Loucy (cell line): ENCODE data around the gene ZFY.

Experiments
- H2AFZ ChIP-seq: fragments of 200-600 bp; sonication (generic); 2 replicates; pipeline ENCODE4 v1.6.0; 2016; ENCODE audit warnings: antibody characterized with exemption, mild to moderate bottlenecking, low read length, moderate library complexity
- H3F3A ChIP-seq: fragments of 200-600 bp; 2 replicates; pipeline ENCODE4 v1.6.0; 2016; ENCODE audit warnings: antibody characterized with exemption, low read depth, mild to moderate bottlenecking
- H3K27me3 ChIP-seq: fragments of 200-600 bp; sonication (generic); 2 replicates; pipeline ENCODE4 v1.6.1; 2014; ENCODE audit warnings: low read length, mild to moderate bottlenecking; ENCODE audit not compliant: insufficient read depth, poor library complexity, severe bottlenecking
- H3K36me3 ChIP-seq: fragments of 200-600 bp; sonication (generic); 2 replicates; pipeline ENCODE4 v1.6.1; 2016; ENCODE audit warnings: low read length; ENCODE audit not compliant: insufficient read depth
- H3K4me1 ChIP-seq: fragments of 200-600 bp; sonication (generic); 2 replicates; pipeline ENCODE4 v1.5.1; 2014; ENCODE audit warnings: low read length, mild to moderate bottlenecking; ENCODE audit not compliant: insufficient read depth, poor library complexity, severe bottlenecking
- H3K4me2 ChIP-seq: fragments of 200-600 bp; sonication (generic); 2 replicates; pipeline ENCODE4 v1.6.0; 2014; ENCODE audit warnings: antibody characterized with exemption, low read length, low read depth, mild to moderate bottlenecking; ENCODE audit not compliant: poor library complexity, severe bottlenecking
- H3K4me3 ChIP-seq: fragments of 200-600 bp; sonication (generic); 2 replicates; pipeline ENCODE4 v1.5.1; 2014; ENCODE audit warnings: low read length, mild to moderate bottlenecking, mixed read lengths; ENCODE audit not compliant: poor library complexity, severe bottlenecking
- H3K79me2 ChIP-seq: fragments of 200-600 bp; sonication (generic); 2 replicates; pipeline ENCODE4 v1.6.1; 2014; ENCODE audit warnings: low read length; ENCODE audit not compliant: insufficient read depth
- H3K9ac ChIP-seq: fragments of 200-600 bp; sonication (generic); 2 replicates; pipeline ENCODE4 v1.6.0; 2014; ENCODE audit warnings: mild to moderate bottlenecking, low read depth, low read length, moderate library complexity; ENCODE audit not compliant: poor library complexity, severe bottlenecking
- H3K9me2 ChIP-seq: fragments of 200-600 bp; sonication (generic); replicated peaks from 2 replicates; pipeline ENCODE4 v1.6.1; 2016; ENCODE audit warnings: low read depth, low read length, mixed read lengths
- H3K9me3 ChIP-seq: fragments of 200-600 bp; sonication (generic); 2 replicates; pipeline ENCODE4 v1.6.1; 2014; ENCODE audit warnings: mild to moderate bottlenecking, antibody characterized with exemption, low read length, low read depth; ENCODE audit not compliant: insufficient read depth
- H4K20me1 ChIP-seq: fragments of 200-600 bp; sonication (generic); 2 replicates; pipeline ENCODE4 v1.6.0; 2014; ENCODE audit warnings: antibody characterized with exemption, low read length, mild to moderate bottlenecking; ENCODE audit not compliant: insufficient read depth, poor library complexity, severe bottlenecking
- EZH2phosphoT487 ChIP-seq: fragments of 200-600 bp; IDR thresholded peaks from 2 replicates; pipeline ENCODE4 v1.6.1; 2018; ENCODE audit warnings: antibody characterized with exemption, mild to moderate bottlenecking, moderate library complexity, borderline replicate concordance
- TF ChIP-seq, protein P1 (sequence below): fragments of 200-600 bp; sonication (generic); conservative IDR thresholded peaks from 2 replicates; pipeline ENCODE4 v1.5.1; 2014; ENCODE audit warnings: mild to moderate bottlenecking, antibody characterized with exemption, low read length

ZFY gene

DNA sequence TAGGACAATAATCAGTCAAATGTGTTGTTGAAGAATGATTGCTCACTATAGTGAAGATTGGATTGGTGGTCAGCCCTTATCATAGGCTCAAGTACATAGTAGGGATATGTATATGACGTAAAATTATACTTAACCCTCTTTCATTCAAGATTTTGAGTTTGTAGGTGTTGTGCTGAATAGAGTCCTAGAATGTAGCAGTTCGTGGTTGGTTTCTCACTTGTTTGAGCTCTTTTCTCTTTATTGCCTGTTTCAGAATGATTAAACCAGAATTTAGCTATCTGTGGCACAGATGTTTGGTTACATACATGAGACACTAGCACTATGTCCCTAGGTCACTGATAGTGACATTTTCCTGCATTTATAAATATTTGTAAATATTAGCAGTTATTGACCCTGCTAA is 15.5 kb downstream of the ZFY start:
- no peaks in the 10 kb centered on the region for H3F3A ChIP-seq
- H3K9me2 ChIP-seq: no peaks in the 10 kb centered on the region
- no peaks in the 10 kb centered on the region for H3K9me3 ChIP-seq
- H2AFZ ChIP-seq: no peak overlapping the region
- no peaks in the 10 kb centered on the region for H3K36me3 ChIP-seq
- no peaks in the 10 kb centered on the region for H3K27me3 ChIP-seq
- no peak overlapping the region for H3K9ac ChIP-seq
- no peak overlapping the region for H3K4me3 ChIP-seq
- H3K79me2 ChIP-seq: no peaks in the 10 kb centered on the region
- no peak overlapping the region for H3K4me2 ChIP-seq
- no peaks in the 10 kb centered on the region for H3K4me1 ChIP-seq
- TF ChIP-seq, protein P1, sequence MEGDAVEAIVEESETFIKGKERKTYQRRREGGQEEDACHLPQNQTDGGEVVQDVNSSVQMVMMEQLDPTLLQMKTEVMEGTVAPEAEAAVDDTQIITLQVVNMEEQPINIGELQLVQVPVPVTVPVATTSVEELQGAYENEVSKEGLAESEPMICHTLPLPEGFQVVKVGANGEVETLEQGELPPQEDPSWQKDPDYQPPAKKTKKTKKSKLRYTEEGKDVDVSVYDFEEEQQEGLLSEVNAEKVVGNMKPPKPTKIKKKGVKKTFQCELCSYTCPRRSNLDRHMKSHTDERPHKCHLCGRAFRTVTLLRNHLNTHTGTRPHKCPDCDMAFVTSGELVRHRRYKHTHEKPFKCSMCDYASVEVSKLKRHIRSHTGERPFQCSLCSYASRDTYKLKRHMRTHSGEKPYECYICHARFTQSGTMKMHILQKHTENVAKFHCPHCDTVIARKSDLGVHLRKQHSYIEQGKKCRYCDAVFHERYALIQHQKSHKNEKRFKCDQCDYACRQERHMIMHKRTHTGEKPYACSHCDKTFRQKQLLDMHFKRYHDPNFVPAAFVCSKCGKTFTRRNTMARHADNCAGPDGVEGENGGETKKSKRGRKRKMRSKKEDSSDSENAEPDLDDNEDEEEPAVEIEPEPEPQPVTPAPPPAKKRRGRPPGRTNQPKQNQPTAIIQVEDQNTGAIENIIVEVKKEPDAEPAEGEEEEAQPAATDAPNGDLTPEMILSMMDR: no peak
- no peak for TF ChIP-seq EZH2phosphoT487
- H4K20me1 ChIP-seq: no peaks in the 10 kb centered on the region

DNA sequence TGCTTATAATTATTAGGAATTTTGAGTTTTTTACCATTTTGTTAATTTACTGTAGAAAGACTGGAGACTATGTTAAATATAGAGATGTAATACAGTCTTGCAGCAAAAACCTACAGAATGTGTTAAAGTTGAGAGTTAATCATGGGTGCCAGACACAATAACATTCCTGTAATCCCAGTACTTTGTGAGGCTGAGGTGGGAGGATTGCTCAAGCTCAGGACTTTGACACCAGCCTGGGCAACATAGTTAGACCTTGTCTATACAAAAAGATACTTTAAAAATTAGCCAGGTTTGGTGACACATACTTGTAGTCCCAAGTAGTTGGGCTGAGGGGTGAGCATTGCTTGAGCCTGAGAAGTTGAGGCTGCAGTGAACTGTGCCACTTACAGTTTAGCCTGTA is 17.7 kb downstream of the ZFY start:
- no peaks in the 10 kb centered on the region for H3K9me2 ChIP-seq
- H3K27me3 ChIP-seq: no peaks in the 10 kb centered on the region
- no peaks in the 10 kb centered on the region for H3K79me2 ChIP-seq

DNA sequence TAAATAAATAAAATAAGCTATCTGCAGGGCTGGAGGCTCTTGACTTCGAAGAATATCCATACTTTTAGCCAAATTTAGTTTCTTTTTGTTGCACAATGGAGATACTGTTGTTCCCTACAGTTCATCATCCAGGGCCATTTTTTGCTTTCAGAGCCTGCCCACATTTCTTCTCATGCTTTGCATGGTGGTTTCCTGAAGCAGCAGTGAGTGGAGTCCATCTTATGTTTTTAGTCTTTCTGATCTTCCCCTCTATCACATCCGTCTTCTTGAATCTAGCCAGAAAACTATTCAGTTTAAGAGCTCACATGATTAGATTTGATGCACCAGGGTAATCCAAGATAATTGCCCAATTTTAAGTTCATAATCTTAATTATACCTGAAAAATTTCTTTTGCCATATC is 19.6 kb downstream of the ZFY start:
- Histone ChIP-seq H3K4me3 (no peak overlapping the region), H3F3A (no peaks in the 10 kb centered on the region), H3K9me3 (no peaks in the 10 kb centered on the region), H4K20me1 (no peaks in the 10 kb centered on the region), H3K79me2 (no peaks in the 10 kb centered on the region), H3K27me3 (no peaks in the 10 kb centered on the region), H2AFZ (no peak overlapping the region), H3K9ac (no peak overlapping the region), H3K9me2 (no peaks in the 10 kb centered on the region), H3K4me1 (no peaks in the 10 kb centered on the region), H3K4me2 (no peak overlapping the region), H3K36me3 (no peaks in the 10 kb centered on the region)
- TF ChIP-seq EZH2phosphoT487: no peak
- TF ChIP-seq, protein P1: no peak

More for the DNA sequence above, 17.7 kb downstream of the ZFY start:
- Histone ChIP-seq H3K4me3 (no peak overlapping the region), H3K9me3 (no peaks in the 10 kb centered on the region), H3K4me2 (no peak overlapping the region), H4K20me1 (no peaks in the 10 kb centered on the region), H3F3A (no peaks in the 10 kb centered on the region), H3K4me1 (no peaks in the 10 kb centered on the region), H3K9ac (no peak overlapping the region), H2AFZ (no peak overlapping the region), H3K36me3 (no peaks in the 10 kb centered on the region)
- TF ChIP-seq, protein P1: no peak
- TF ChIP-seq EZH2phosphoT487: no peak
